H1 (cell line): Measurements from ENCODE around the gene GABRG3.

ENCODE experiments used
- EGR1 ChIP-seq: IDR thresholded peaks from 2 replicates; pipeline ENCODE4 v1.6.1; 2011; ENCODE audit warnings: low read depth, low read length, borderline replicate concordance
- EZH2 ChIP-seq: fragments of 200-600 bp; sonication (generic); IDR thresholded peaks from 2 replicates; pipeline ENCODE4 v1.7.1; 2012; ENCODE audit warnings: low read depth, mild to moderate bottlenecking, moderate library complexity, low read length, inconsistent platforms; ENCODE audit not compliant: severe bottlenecking
- JUN ChIP-seq: IDR thresholded peaks from 2 replicates; pipeline ENCODE4 v1.6.1; 2011; ENCODE audit warnings: low read depth, mild to moderate bottlenecking, improper control_type of control experiment, low read length
- MAFK ChIP-seq: IDR thresholded peaks from 2 replicates; pipeline ENCODE4 v1.6.1; 2012; ENCODE audit warnings: low read depth, mild to moderate bottlenecking, improper control_type of control experiment, low read length
- MAX ChIP-seq: IDR thresholded peaks from 2 replicates; pipeline ENCODE4 v1.6.1; 2012; ENCODE audit warnings: inconsistent platforms
- POLR2A ChIP-seq, 2 experiments: IDR thresholded peaks; 1 replicate in 1 of 2; 2 replicates in 1 of 2; pipeline ENCODE4 v1.6.1; 2011; ENCODE audit warnings: low read depth in 2 of 2, low read length in 2 of 2, mild to moderate bottlenecking in 2 of 2; ENCODE audit errors: control extremely low read depth in 1 of 2
- POLR2AphosphoS5 ChIP-seq: IDR thresholded peaks from 2 replicates; pipeline ENCODE4 v1.6.1; 2011; ENCODE audit warnings: low read depth, low read length
- RAD21 ChIP-seq, 2 experiments: IDR thresholded peaks in 1 of 2; conservative IDR thresholded peaks in 1 of 2; 2 replicates each; pipeline ENCODE4 v1.6.1; 2011; ENCODE audit warnings: low read depth in 2 of 2, low read length in 2 of 2, improper control_type of control experiment in 1 of 2, inconsistent platforms in 1 of 2, mild to moderate bottlenecking in 1 of 2, moderate library complexity in 1 of 2
- SP4 ChIP-seq: IDR thresholded peaks from 2 replicates; pipeline ENCODE4 v1.6.1; 2012; ENCODE audit warnings: low read length, inconsistent platforms
- SUZ12 ChIP-seq: fragments of 200-600 bp; sonication (generic); IDR thresholded peaks from 2 replicates; pipeline ENCODE4 v1.6.1; 2012; ENCODE audit warnings: mild to moderate bottlenecking, inconsistent platforms, low read length, moderate library complexity, mixed read lengths
- TCF12 ChIP-seq: IDR thresholded peaks from 2 replicates; pipeline ENCODE4 v1.6.1; 2011; ENCODE audit warnings: low read depth, mild to moderate bottlenecking, low read length
- YY1 ChIP-seq: IDR thresholded peaks from 2 replicates; pipeline ENCODE4 v1.6.1; 2011; ENCODE audit warnings: low read depth, mild to moderate bottlenecking, low read length
- TF ChIP-seq, protein P1 (sequence below), 3 experiments: IDR thresholded peaks; 1 replicate in 2 of 3; 2 replicates in 1 of 3; pipeline versions ENCODE4 v1.5.1 to v1.6.1; 2011; ENCODE audit warnings: low read length in 3 of 3, mild to moderate bottlenecking in 3 of 3, inconsistent platforms in 2 of 3, low read depth in 1 of 3, moderate library complexity in 1 of 3; ENCODE audit not compliant: insufficient read depth in 1 of 3; ENCODE audit errors: control extremely low read depth in 1 of 3

DNA sequence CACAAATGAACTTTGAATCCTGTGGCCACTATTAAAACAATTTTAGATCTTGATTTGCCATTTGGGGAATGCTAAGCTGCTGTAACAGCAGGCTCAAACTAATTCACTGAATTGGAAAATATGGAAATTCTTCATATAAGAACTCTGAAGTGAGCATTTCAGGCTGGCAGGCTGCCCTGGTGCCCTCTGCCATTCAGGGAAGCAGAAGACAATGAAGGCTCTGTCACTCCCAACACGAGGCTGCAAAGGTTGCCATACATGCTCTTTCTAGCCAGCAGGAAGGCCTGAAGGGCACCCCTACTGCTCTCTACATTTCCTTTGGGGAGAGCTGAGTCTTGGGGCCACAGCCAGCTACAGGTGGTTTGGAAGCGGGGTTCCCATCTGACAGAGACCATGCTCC lies 88.0 kb downstream of the GABRG3 start:
- TF ChIP-seq JUN: no peak
- TF ChIP-seq, protein P1, sequence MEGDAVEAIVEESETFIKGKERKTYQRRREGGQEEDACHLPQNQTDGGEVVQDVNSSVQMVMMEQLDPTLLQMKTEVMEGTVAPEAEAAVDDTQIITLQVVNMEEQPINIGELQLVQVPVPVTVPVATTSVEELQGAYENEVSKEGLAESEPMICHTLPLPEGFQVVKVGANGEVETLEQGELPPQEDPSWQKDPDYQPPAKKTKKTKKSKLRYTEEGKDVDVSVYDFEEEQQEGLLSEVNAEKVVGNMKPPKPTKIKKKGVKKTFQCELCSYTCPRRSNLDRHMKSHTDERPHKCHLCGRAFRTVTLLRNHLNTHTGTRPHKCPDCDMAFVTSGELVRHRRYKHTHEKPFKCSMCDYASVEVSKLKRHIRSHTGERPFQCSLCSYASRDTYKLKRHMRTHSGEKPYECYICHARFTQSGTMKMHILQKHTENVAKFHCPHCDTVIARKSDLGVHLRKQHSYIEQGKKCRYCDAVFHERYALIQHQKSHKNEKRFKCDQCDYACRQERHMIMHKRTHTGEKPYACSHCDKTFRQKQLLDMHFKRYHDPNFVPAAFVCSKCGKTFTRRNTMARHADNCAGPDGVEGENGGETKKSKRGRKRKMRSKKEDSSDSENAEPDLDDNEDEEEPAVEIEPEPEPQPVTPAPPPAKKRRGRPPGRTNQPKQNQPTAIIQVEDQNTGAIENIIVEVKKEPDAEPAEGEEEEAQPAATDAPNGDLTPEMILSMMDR (IDR thresholded peaks at IDR 0.05; ENCODE audit: control extremely low read depth in 1 of 3, insufficient read depth in 1 of 3, low read depth in 1 of 3, low read length in 3 of 3): no peak
- no peak for TF ChIP-seq YY1
- TF ChIP-seq POLR2A (IDR thresholded peaks at IDR 0.05; ENCODE audit: control extremely low read depth in 1 of 2, low read depth in 2 of 2, low read length in 2 of 2): no peak
- no peak for TF ChIP-seq RAD21 (IDR thresholded peaks at IDR 0.05 in 1 of 2, conservative IDR thresholded peaks at IDR 0.05 in 1 of 2; ENCODE audit: low read depth in 2 of 2, low read length in 2 of 2)
- TF ChIP-seq POLR2AphosphoS5: no peak
- TF ChIP-seq SUZ12: no peak
- TF ChIP-seq MAX: no peak
- TF ChIP-seq TCF12: no peak
- no peak for TF ChIP-seq MAFK
- TF ChIP-seq EZH2: no peak
- TF ChIP-seq EGR1: no peak
- no peak for TF ChIP-seq SP4
